TTC549 (cell line): ENCODE results near the gene TMEM95.

Source experiments
- FAIRE-seq: peaks from 2 replicates; lab custom pipeline; 2012; peaks lifted over from hg19 to GRCh38; lab: Jason Lieb, UNC

TMEM95 gene

GRCh38 chr17:7379134-7379533 lies 24.2 kb downstream of the TMEM95 start:
- FAIRE-seq: no peak

DNA sequence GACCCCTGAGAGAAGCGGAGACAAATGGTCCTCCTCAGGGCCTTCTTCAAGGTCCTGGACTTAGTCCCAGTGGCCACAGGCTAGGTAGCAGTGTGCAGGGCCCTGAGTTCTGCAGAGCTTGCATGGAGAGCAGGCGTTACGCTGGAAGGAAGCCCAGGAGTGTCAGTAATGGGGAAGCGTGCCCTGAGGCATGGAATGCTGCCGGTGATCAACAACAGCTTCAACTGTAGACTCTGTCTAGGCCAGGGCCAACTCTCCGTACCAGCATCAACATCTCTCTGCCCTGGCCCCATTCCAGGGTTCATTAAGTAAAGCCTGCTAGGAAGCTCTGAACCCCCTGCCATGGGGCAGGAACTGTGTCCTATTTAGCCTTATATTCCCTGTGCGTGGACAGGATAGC lies 25.4 kb downstream of the TMEM95 start:
- no peak for FAIRE-seq

GRCh38 chr17:7380855-7381683 lies 26.1 kb downstream of the TMEM95 start, which contains the start of gene TNK1:
TSS of gene TNK1 (plus strand) at chr17:7381089. CDS start at chr17:7382927, 1,838 bp downstream.
- no peak for FAIRE-seq

DNA sequence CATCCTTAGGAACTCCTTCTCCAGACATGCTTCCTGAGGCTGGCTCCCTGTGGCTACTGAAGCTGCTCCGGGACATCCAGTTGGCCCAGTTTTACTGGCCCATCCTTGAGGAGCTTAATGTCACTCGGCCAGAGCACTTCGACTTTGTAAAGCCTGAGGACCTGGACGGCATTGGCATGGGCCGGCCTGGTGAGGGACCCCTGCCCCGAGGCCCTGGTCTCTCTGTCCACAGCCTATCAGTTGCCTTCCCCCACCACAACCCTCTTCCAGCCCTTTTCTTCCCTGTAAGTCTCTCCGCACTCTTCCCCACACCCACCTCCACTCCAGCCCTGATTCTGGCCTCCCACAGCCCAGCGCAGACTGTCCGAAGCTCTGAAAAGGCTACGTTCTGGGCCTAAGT lies 27.9 kb downstream of the TMEM95 start:
- FAIRE-seq: no peak

- FAIRE-seq: no peak
Observed at GRCh38 chr17:7383371-7383741, 28.4 kb downstream of the TMEM95 start.

DNA sequence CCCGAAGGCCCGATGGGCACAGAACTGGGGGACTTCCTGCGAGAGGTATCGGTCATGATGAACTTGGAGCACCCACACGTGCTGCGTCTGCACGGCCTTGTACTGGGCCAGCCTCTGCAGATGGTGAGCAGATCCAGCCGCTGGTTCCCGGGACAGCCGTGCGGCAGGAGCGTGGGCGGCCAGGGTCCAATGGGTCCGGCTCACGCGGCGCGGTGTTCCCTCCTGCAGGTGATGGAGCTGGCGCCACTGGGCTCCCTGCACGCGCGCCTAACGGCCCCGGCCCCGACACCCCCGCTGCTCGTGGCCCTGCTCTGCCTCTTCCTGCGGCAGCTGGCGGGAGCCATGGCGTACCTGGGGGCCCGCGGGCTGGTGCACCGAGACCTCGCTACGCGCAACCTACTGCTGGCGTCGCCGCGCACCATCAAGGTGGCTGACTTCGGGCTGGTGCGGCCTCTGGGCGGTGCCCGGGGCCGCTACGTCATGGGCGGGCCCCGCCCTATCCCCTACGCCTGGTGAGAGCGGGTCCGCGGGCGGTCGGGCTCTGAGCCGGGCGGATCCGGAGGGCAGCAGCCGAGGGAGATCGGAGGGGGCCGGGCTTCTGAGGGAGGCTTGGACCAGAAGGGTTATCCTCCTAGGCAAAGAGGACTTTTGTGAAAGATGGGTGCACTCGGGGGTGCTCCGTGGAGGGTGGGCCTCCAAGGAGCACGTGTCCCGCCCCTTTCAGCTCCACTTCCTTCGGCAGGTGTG lies 29.0 kb downstream of the TMEM95 start:
- no peak for FAIRE-seq

DNA sequence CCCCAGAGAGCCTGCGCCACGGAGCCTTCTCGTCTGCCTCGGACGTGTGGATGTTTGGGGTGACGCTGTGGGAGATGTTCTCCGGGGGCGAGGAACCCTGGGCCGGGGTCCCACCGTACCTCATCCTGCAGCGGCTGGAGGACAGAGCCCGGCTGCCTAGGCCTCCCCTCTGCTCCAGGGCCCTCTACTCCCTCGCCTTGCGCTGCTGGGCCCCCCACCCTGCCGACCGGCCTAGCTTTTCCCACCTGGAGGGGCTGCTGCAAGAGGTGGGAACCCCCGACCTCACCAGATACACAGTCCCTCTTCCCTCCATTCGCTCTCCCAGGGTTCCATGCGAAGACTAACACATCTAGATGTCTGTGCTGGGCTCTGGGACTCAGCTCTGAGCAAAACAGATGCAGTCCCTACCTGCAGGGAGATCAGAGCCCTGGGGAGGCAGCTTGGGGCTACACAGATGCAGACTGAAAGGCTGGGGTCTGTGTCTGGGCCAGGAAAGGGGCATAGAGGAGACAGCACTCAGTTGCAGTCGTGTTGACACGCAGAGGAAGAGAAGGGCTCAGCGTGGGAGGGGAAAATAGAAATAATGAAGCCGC lies 29.6 kb downstream of the TMEM95 start:
- FAIRE-seq: no peak

- no peak for FAIRE-seq
Observed at GRCh38 chr17:7388856-7389255, 33.9 kb downstream of the TMEM95 start.

DNA sequence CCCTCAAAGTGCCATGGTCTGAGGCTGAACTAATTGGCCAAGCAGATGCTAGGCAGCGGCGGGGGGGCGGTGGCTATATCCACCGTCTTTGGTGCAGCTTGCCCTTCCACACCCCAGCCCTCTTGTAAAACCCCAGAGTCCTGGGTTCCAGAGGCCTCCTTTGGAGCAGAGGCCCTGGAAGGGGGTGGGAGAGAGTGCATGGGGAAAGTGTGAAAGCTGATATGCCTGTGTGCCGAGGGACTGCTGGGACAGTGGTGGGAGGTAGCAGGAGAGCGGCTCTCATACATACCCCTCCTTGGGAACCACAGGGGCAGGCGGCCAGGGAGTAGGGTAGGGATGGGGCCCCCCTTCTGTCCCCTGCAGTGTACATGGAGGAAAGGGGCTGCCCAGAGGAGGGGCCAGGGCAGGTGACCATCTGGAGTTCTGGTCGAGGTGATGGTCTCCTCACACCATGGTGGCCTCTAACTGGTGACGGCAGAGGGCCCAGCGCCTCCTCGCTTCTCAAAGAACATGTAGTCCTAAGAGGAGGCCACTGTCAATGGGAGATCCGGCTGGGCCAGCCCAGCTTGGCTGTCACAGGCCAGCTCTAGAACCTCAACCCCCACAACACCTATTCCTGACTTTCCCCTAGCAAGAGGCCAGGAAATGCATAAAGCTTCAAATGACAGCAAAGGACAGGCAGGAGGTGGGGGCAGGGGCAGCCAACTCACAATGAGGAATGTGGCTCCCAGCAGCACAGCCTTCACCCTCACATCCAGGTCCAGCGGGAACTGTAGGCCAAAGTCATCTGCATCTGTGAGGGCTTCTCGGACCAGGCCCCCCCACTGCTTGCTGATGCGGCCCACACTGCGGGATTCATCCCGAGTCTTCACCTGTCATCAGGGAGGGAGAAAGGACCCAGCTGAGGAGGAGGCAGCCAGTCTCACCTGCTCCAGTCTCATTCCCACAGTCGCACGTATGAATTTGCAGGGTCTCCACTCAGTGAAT lies 35.3 kb downstream of the TMEM95 start:
- FAIRE-seq: no peak

GRCh38 chr17:7391307-7391706 lies 36.4 kb downstream of the TMEM95 start:
- no peak for FAIRE-seq

DNA sequence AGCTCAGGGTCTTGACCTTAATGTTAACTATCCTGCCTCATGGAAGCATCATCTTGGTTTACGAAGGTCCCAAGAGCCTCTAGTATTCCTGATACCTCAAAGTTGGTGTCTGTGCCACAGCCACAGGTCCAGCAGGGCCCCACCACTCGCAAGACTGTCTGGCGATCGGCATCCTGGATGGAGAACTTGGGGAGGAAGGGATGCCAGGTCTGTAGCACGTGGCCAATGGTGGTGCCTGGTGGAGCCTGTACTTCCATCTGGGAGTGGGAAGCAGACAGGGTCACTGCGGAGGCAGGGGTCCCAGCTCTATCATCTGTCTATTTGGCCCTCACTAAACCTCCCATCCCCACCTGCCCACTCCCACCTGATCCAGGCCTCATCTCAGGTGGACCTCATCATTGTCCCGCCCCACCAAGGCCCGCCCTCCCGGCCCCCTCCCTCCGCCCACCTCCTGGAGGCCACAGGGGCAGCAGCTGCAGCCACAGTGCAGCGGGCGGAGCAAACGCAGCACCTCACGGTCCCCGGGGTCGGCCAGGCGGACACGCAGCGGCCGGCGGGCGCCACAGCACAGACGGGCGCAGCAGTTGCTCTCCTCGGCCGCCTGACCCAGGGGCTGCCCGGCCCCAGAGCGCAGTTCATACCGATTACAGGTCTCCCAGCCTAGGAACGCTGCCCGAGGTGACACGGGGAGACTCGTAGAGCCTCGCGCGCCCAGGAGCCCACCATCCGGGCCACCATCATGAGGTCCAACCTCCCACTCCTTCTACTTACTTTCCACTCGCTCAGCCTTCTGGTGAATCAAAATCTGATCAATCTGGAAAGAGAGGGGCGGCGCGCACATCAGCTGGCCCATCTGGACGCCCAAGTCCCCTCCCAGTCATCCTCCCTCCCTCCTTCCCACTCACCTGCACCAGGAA lies 38.0 kb downstream of the TMEM95 start:
- FAIRE-seq: no peak

DNA sequence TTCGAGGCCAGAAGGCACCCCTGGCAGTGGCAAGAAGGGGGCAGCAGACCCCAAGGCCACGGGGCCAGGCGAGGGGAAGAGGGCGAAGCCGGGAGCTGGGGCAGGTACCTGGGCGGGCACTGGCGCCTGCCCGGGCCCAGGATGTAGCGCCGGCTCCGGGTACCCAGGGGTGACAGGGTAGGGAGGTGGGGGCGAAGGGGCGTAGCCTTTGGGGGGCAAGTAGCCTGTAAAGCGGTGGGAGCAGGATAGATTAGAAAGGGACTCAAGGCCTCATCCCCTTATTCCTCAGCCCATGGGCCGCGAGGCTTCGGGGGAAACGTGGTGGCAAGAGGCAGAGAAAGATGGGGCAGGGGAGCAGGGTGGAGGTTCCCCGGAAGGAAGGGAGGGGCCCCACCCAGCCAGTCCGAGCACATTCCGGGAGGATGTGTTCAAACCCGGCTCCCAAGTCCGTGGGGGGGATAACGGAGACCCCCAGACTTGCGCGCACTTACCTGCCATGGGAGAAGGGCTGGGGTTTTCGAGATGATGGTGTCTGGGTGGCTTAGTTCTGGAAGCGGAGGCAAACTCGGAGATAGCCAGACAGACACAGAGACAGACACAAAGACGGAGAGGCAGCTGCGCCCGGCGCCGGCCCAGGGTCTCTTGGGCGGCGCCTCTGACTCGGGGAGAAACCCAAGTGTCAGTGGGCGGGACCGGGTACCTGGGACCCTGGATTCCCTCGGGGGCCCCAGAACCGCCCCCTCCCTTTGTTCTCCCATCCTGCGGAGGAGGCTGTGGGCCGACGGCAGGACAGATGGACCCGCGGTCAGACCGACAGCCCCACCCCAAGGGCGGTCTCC lies 38.9 kb downstream of the TMEM95 start:
- FAIRE-seq: no peak

GRCh38 chr17:7394452-7395191 lies 39.7 kb downstream of the TMEM95 start, which contains the start of gene PLSCR3:
TSS of gene PLSCR3 (minus strand) at chr17:7394525. CDS start at chr17:7394110, 415 bp downstream.
- no peak for FAIRE-seq

- FAIRE-seq: no peak
Observed at GRCh38 chr17:7396147-7396546, 41.2 kb downstream of the TMEM95 start.

- no peak for FAIRE-seq
Observed at GRCh38 chr17:7398612-7399011, 43.7 kb downstream of the TMEM95 start.

- no peak for FAIRE-seq
Observed at GRCh38 chr17:7403043-7403726, 48.2 kb downstream of the TMEM95 start.

- no peak for FAIRE-seq
Observed at GRCh38 chr17:7403727-7403976, 48.7 kb downstream of the TMEM95 start.

DNA sequence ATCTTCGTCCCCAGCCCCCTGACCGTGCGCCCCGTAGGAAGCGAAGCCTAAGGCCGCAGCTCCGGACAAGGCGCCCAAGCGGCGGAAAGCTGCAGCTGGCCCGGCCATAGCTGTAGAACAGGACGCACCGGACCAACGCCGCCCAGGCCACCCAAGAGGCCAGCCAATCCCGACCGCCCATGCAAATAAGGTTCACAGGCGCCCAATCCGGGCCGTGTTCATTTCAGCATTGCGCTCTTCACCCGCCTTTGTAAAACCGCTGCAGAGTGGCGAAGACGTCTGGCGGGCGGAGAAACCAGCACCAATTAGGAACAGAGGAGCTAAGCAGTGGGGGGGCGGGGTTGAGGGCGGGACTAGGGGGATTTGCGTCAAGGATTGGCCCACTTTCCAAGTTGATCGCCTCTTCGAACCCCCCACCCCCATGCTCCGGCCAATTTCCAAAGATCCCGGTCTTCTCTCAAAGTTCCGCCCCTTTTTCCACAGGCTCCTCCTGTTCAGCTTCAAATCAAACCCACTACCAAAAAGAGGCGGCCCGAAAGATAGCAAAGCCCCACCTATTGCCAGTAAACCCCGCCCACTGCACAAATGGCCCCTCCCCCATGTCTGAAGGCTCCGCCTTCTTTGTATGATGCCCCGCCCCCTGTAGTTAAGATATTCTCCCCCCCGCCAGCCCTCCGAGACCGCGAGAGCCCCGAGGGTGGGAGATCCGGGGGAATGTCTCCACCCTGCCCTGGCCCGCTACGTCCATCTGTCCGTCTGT lies 49.2 kb downstream of the TMEM95 start, which contains the start of gene TMEM256:
Gene TMEM256, minus strand, starts transcription at position 121 of the 760 bp plus-strand sequence. Its CDS starts 13 bp downstream, at position 108.
- peak; percentile 95 for FAIRE-seq
